ENCODE measurements around the gene MS4A18. TPM values are rescaled to one million over a fixed set of nuclear protein-coding genes. Genes with fewer than 3 reads are reported as not detected.

Gene MS4A18
- total and polyA plus RNA-seq, 9 donors = not detected

- Histone ChIP-seq H3K4me1 (ENCODE audit: insufficient read depth) (no peaks in the 10 kb centered on the region), H3K27ac (no peak overlapping the region), H3K9me3 (no peaks in the 10 kb centered on the region), H3K36me3 (no peaks in the 10 kb centered on the region), H3K4me3 (no peak overlapping the region), H3K27me3 (no peaks in the 10 kb centered on the region)
- DNase-seq = no peak
- TF ChIP-seq CTCF (IDR thresholded peaks at IDR 0.05) (no peak), POLR2A (IDR thresholded peaks at IDR 0.05) (no peak), EP300 (IDR thresholded peaks at IDR 0.05) (no peak)
- intact Hi-C loops (cut with DNase I) = loop anchor here in 1 of 4 donors (10.0 kb wide), 1 partner anchor 362 kb away; no protein-coding TSS in a partner anchor
- 82 to 87% (median 86%) methylated on average over 8 of the region's 8 CpGs for WGBS, 3 donors
Observed at GRCh38 chr11:60772666-60773065, 48.1 kb downstream of the MS4A18 start.

- DNase-seq = no peak
- H3K27ac ChIP-seq = no peak overlapping the region
- H3K9me3 ChIP-seq = no peaks in the 10 kb centered on the region
- no peak overlapping the region for H3K4me3 ChIP-seq
- intact Hi-C loops (cut with DNase I) = loop anchor here in 1 of 4 donors (5.0 to 10.0 kb wide), 2 partner anchors 128 to 360 kb away; no protein-coding TSS in a partner anchor
- H3K36me3 ChIP-seq = no peaks in the 10 kb centered on the region
- TF ChIP-seq CTCF (IDR thresholded peaks at IDR 0.05) = no peak
- no peak for TF ChIP-seq EP300 (IDR thresholded peaks at IDR 0.05)
- TF ChIP-seq POLR2A (IDR thresholded peaks at IDR 0.05) = no peak
- 79 to 87% (median 82%) methylated on average over 13 of the region's 13 CpGs for WGBS, 3 donors
- no peaks in the 10 kb centered on the region for H3K27me3 ChIP-seq
- no peaks in the 10 kb centered on the region for H3K4me1 ChIP-seq (ENCODE audit: insufficient read depth)
Observed at GRCh38 chr11:60774726-60775125, 50.2 kb downstream of the MS4A18 start.

- intact Hi-C loops (cut with DNase I) = loop anchor here in 1 of 4 donors (5.0 to 10.0 kb wide), 2 partner anchors 127 to 359 kb away; no protein-coding TSS in a partner anchor
- no peak for TF ChIP-seq EP300 (IDR thresholded peaks at IDR 0.05)
- TF ChIP-seq POLR2A (IDR thresholded peaks at IDR 0.05) = no peak
- TF ChIP-seq CTCF (IDR thresholded peaks at IDR 0.05) = peak; percentile 81 to 92 (median 89)
- Histone ChIP-seq H3K4me1 (ENCODE audit: insufficient read depth) (no peaks in the 10 kb centered on the region), H3K27me3 (no peaks in the 10 kb centered on the region), H3K4me3 (no peak overlapping the region), H3K27ac (no peak overlapping the region), H3K36me3 (no peaks in the 10 kb centered on the region), H3K9me3 (no peaks in the 10 kb centered on the region)
- peak; percentile 87 to 91 (median 89) for DNase-seq
- WGBS, 3 donors = 2 to 7% (median 3%) methylated on average over 15 of the region's 15 CpGs
Observed at GRCh38 chr11:60775420-60775961, 51.0 kb downstream of the MS4A18 start.

GRCh38 chr11:60776167-60776566 lies 51.6 kb downstream of the MS4A18 start:
- no peak for DNase-seq
- no peak overlapping the region for H3K4me3 ChIP-seq
- intact Hi-C loops (cut with DNase I) = loop anchor here in 1 of 4 donors (5.0 to 10.0 kb wide), 2 partner anchors 126 to 359 kb away; no protein-coding TSS in a partner anchor
- no peak overlapping the region for H3K27ac ChIP-seq
- 78 to 83% (median 80%) methylated on average over 4 of the region's 4 CpGs for WGBS, 3 donors
- H3K36me3 ChIP-seq = no peaks in the 10 kb centered on the region
- no peaks in the 10 kb centered on the region for H3K4me1 ChIP-seq (ENCODE audit: insufficient read depth)
- no peaks in the 10 kb centered on the region for H3K27me3 ChIP-seq
- no peaks in the 10 kb centered on the region for H3K9me3 ChIP-seq
- TF ChIP-seq EP300 (IDR thresholded peaks at IDR 0.05) (no peak), CTCF (IDR thresholded peaks at IDR 0.05) (no peak), POLR2A (IDR thresholded peaks at IDR 0.05) (no peak)

All from ovary (tissue), 9 donors.